Dermis microvascular lymphatic vessel endothelial cell (primary cell): ENCODE measurements around the gene RNF40. TPM values are rescaled to one million over a fixed set of nuclear protein-coding genes. Genes with fewer than 3 reads are reported as not detected.
"Not testable (repeated sequence)": the region's sequence is repeated elsewhere in the genome, so short reads cannot be mapped to it uniquely, and the experiment has no call there.

Experiments used
- DNase-seq, 2 donors: peaks; one replicate each; pipeline versions ENCODE4 v3.0.0 to v3.0.0-alpha.2; 2010; ENCODE audit warnings: low read depth in 2 of 2
- total RNA-seq: library from RNA; depleted of rRNA; stranded (reverse); fragments of >200 nt; gene quantifications from 2 replicates; pipeline ENCODE4 v1.2.1, GENCODE V29; 2014

The RNF40 gene
- total RNA-seq, 1 donor from 2014 or later, result 41.0 TPM

DNA sequence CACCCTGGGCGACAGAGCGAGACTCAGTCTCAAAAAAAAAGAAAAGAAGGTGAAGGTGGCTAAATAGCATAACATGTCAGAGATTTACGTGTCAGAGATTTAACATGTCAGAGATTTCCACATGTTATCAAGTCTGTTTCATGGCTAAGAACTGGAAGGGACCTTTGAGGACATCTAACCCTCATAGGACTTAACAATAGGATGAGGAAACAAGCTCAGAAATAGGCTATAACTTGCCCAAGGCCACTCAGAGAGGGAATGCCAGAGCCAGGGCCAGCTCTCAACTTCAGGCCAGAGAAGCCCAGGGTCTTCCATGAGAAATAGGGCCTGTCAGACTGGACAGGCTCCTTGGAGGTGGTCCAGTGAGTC is 51.7 kb downstream of the RNF40 start:
- DNase-seq, result no peak

- DNase-seq, result no peak
Measured at GRCh38 chr16:30816769-30817168, 54.6 kb downstream of the RNF40 start.

GRCh38 chr16:30820952-30821421 is 58.9 kb downstream of the RNF40 start:
- no peak for DNase-seq

DNA sequence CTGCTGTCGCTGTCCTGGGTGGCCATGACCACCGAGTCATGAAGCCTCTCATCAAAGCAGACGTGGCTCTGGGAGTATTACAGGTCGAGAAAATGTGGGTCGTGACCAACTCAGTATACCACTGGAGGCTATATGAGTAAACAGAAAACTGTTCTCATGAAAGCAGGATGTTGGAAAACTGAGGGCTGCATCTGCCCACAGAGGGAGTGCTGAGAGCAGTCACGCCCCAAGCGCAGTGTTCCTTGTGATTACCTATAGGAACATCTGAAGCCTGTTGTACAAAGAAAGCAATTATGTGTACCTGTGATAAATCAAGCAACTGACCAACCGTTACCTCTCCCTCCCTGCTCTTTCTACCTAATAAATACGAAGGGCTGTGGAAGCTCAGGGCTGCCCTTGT is 59.3 kb downstream of the RNF40 start:
- not testable (repeated sequence) for DNase-seq

- no peak for DNase-seq
Measured at GRCh38 chr16:30821891-30822290, 59.8 kb downstream of the RNF40 start.

Other genes with a start within 250 kb of the RNF40 start
- gene ZNF768, start 235.8 kb upstream of the RNF40 start, total RNA-seq, result 13.7 and 17.7 TPM in 2 replicates
- 5.8 and 7.6 TPM in 2 replicates for gene ZNF747, start 227.5 kb upstream of the RNF40 start, total RNA-seq
- gene ZNF764, start 203.9 kb upstream of the RNF40 start, total RNA-seq, result 3.1 and 4.3 TPM in 2 replicates
- gene ZNF688, start 190.6 kb upstream of the RNF40 start, total RNA-seq, result 3.9 and 6.7 TPM in 2 replicates
- 6.4 and 9.6 TPM in 2 replicates for gene ZNF785, start 176.6 kb upstream of the RNF40 start, total RNA-seq
- gene ZNF689, start 151.9 kb upstream of the RNF40 start, total RNA-seq, result 3.2 and 4.9 TPM in 2 replicates
- gene PRR14, start 111.4 kb upstream of the RNF40 start, total RNA-seq, result 4.5 and 7.6 TPM in 2 replicates
- gene FBRS, start 103.9 kb upstream of the RNF40 start, total RNA-seq, result 6.9 and 13.4 TPM in 2 replicates
- 16.6 and 29.3 TPM in 2 replicates for gene SRCAP, start 63.2 kb upstream of the RNF40 start, total RNA-seq
- 14.9 and 21.1 TPM in 2 replicates for gene PHKG2, start 13.9 kb upstream of the RNF40 start, total RNA-seq
- gene CFAP119, start 260 bp upstream of the RNF40 start, total RNA-seq, result 0.89 and 0.90 TPM in 2 replicates
- gene ZNF629, start 24.9 kb downstream of the RNF40 start, total RNA-seq, result 3.3 and 6.1 TPM in 2 replicates
- gene BCL7C, start 131.8 kb downstream of the RNF40 start, total RNA-seq, result 49.9 and 60.8 TPM in 2 replicates
- gene CTF1, start 134.3 kb downstream of the RNF40 start, total RNA-seq, result 0.13 TPM in 2 replicates
- gene FBXL19, start 161.2 kb downstream of the RNF40 start, total RNA-seq, result 16.6 and 18.2 TPM in 2 replicates
- gene ORAI3, start 186.7 kb downstream of the RNF40 start, total RNA-seq, result 23.7 and 33.6 TPM in 2 replicates
- gene SETD1A, start 195.4 kb downstream of the RNF40 start, total RNA-seq, result 1.7 and 4.2 TPM in 2 replicates
- 20.8 and 24.7 TPM in 2 replicates for gene HSD3B7, start 222.9 kb downstream of the RNF40 start, total RNA-seq
- 0.26 and 0.38 TPM in 2 replicates for gene STX1B, start 248.3 kb downstream of the RNF40 start, total RNA-seq